WI38 (cell line): ENCODE results near the gene RNF44.
A peak's percentile ranks its signal among the peaks of the same experiment; 100 is the strongest.

Experiments
- H3K4me3 ChIP-seq: 2 replicates; pipeline ENCODE4 v1.5.1; 2011; ENCODE audit warnings: low read depth, mild to moderate bottlenecking, control low read depth, low read length
- CTCF ChIP-seq: IDR thresholded peaks from 2 replicates; pipeline ENCODE4 v1.5.1; 2012; ENCODE audit warnings: low read depth, mild to moderate bottlenecking, control low read depth, low read length

The RNF44 gene

GRCh38 chr5:176540476-176540899 is 3.3 kb upstream of the RNF44 start:
- H3K4me3 ChIP-seq, result no peak overlapping the region
- no peak for TF ChIP-seq CTCF

GRCh38 chr5:176538989-176539384 is 1.8 kb upstream of the RNF44 start:
- no peak overlapping the region for H3K4me3 ChIP-seq
- TF ChIP-seq CTCF, result no peak

- peak overlapping the region; percentile 94 for H3K4me3 ChIP-seq
- TF ChIP-seq CTCF, result no peak
Measured at GRCh38 chr5:176538230-176538988, 1.2 kb upstream of the RNF44 start.

GRCh38 chr5:176537554-176538229 is 490 bp upstream of the RNF44 start:
- no peak for TF ChIP-seq CTCF

GRCh38 chr5:176536132-176536901 is 885 bp downstream of the RNF44 start:
- H3K4me3 ChIP-seq, result peak overlapping the region; percentile 94
- TF ChIP-seq CTCF, result no peak

More at GRCh38 chr5:176537554-176538229, 490 bp upstream of the RNF44 start:
- peak overlapping the region; percentile 94 for H3K4me3 ChIP-seq

GRCh38 chr5:176535664-176536131 is 1.5 kb downstream of the RNF44 start:
- no peak for TF ChIP-seq CTCF
- H3K4me3 ChIP-seq, result peak overlapping the region; percentile 94
